ENCODE results near the gene CABP1. TPM values are rescaled to one million over a fixed set of nuclear protein-coding genes. Genes with fewer than 3 reads are reported as not detected.
"Not testable (repeated sequence)": the region's sequence is repeated elsewhere in the genome, so short reads cannot be mapped to it uniquely, and the experiment has no call there.

CABP1 gene
- total RNA-seq, 1 experiment from 2014 or later: 1.2 TPM

GRCh38 chr12:120656008-120656407 is 15.6 kb downstream of the CABP1 start:
- in situ Hi-C loops (cut with HindIII; ENCODE audit: low pct_unique_long_range_greater_than_20kb, low sequenced_read_pairs): no loop called here
- DNase-seq (ENCODE audit: low read depth, low spot score): no peak

- no peak for DNase-seq (ENCODE audit: low read depth, low spot score)
- in situ Hi-C loops (cut with HindIII; ENCODE audit: low pct_unique_long_range_greater_than_20kb, low sequenced_read_pairs): no loop called here
Observed at GRCh38 chr12:120658286-120659150, 18.1 kb downstream of the CABP1 start.

- in situ Hi-C loops (cut with HindIII; ENCODE audit: low pct_unique_long_range_greater_than_20kb, low sequenced_read_pairs): no loop called here
Observed at GRCh38 chr12:120659151-120659525, 18.7 kb downstream of the CABP1 start.

GRCh38 chr12:120661432-120661831 is 21.0 kb downstream of the CABP1 start:
- DNase-seq (ENCODE audit: low read depth, low spot score): no peak
- in situ Hi-C loops (cut with HindIII; ENCODE audit: low pct_unique_long_range_greater_than_20kb, low sequenced_read_pairs): no loop called here

More at GRCh38 chr12:120659151-120659525, 18.7 kb downstream of the CABP1 start:
- DNase-seq (ENCODE audit: low read depth, low spot score): no peak

- in situ Hi-C loops (cut with HindIII; ENCODE audit: low pct_unique_long_range_greater_than_20kb, low sequenced_read_pairs): no loop called here
- DNase-seq (ENCODE audit: low read depth, low spot score): no peak
Observed at GRCh38 chr12:120662879-120663278, 22.5 kb downstream of the CABP1 start.

GRCh38 chr12:120663741-120664140 is 23.3 kb downstream of the CABP1 start:
- in situ Hi-C loops (cut with HindIII; ENCODE audit: low pct_unique_long_range_greater_than_20kb, low sequenced_read_pairs): no loop called here

GRCh38 chr12:120666571-120667390 is 26.4 kb downstream of the CABP1 start:
- in situ Hi-C loops (cut with HindIII; ENCODE audit: low pct_unique_long_range_greater_than_20kb, low sequenced_read_pairs): no loop called here
- DNase-seq (ENCODE audit: low read depth, low spot score): no peak

More at GRCh38 chr12:120663741-120664140, 23.3 kb downstream of the CABP1 start:
- no peak for DNase-seq (ENCODE audit: low read depth, low spot score)

- in situ Hi-C loops (cut with HindIII; ENCODE audit: low pct_unique_long_range_greater_than_20kb, low sequenced_read_pairs): no loop called here
- peak; percentile 80 for DNase-seq (ENCODE audit: low read depth, low spot score)
Observed at GRCh38 chr12:120668091-120668867, 27.9 kb downstream of the CABP1 start.

- peak; percentile 37 for DNase-seq (ENCODE audit: low read depth, low spot score)
- in situ Hi-C loops (cut with HindIII; ENCODE audit: low pct_unique_long_range_greater_than_20kb, low sequenced_read_pairs): no loop called here
Observed at GRCh38 chr12:120668868-120669840, 28.7 kb downstream of the CABP1 start.

- DNase-seq (ENCODE audit: low read depth, low spot score); in situ Hi-C loops (cut with HindIII; ENCODE audit: low pct_unique_long_range_greater_than_20kb, low sequenced_read_pairs): not testable (repeated sequence)
Observed at GRCh38 chr12:120670237-120670636, 29.8 kb downstream of the CABP1 start.

- no peak for DNase-seq (ENCODE audit: low read depth, low spot score)
- in situ Hi-C loops (cut with HindIII; ENCODE audit: low pct_unique_long_range_greater_than_20kb, low sequenced_read_pairs): no loop called here
Observed at GRCh38 chr12:120670667-120671066, 30.2 kb downstream of the CABP1 start.

- in situ Hi-C loops (cut with HindIII; ENCODE audit: low pct_unique_long_range_greater_than_20kb, low sequenced_read_pairs): no loop called here
- DNase-seq (ENCODE audit: low read depth, low spot score): no peak
Observed at GRCh38 chr12:120674097-120674636, 33.7 kb downstream of the CABP1 start.

GRCh38 chr12:120677765-120678473 is 37.5 kb downstream of the CABP1 start:
- in situ Hi-C loops (cut with HindIII; ENCODE audit: low pct_unique_long_range_greater_than_20kb, low sequenced_read_pairs): no loop called here
- DNase-seq (ENCODE audit: low read depth, low spot score): no peak

GRCh38 chr12:120678572-120678971 is 38.1 kb downstream of the CABP1 start:
- DNase-seq (ENCODE audit: low read depth, low spot score): no peak
- in situ Hi-C loops (cut with HindIII; ENCODE audit: low pct_unique_long_range_greater_than_20kb, low sequenced_read_pairs): no loop called here

- in situ Hi-C loops (cut with HindIII; ENCODE audit: low pct_unique_long_range_greater_than_20kb, low sequenced_read_pairs): no loop called here
- DNase-seq (ENCODE audit: low read depth, low spot score): no peak
Observed at GRCh38 chr12:120680165-120680738, 39.8 kb downstream of the CABP1 start.

- peak; percentile 82 for DNase-seq (ENCODE audit: low read depth, low spot score)
- in situ Hi-C loops (cut with HindIII; ENCODE audit: low pct_unique_long_range_greater_than_20kb, low sequenced_read_pairs): no loop called here
Observed at GRCh38 chr12:120684523-120684932, 44.1 kb downstream of the CABP1 start.
